Measurements from ENCODE around the gene GPR173.

DNA sequence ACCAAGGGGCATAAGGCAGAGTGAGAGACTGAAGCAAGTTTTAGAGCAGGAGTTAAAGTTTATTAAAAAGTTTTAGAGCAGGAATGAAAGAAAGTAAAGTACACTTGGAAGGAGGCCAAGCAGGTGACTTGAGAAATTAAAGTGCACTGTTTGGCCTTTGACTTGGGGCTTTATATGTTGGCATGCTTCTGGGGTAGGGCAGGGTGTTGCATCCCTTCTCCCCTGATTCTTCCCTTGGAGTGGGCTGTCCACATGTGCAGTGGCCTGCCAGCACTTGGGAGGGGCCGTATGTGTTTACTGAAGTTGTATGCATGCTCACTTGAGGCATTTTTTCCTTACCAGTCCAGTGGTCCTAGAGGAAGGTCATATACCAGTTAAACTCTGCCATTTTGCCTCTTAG, 35.3 kb upstream of the GPR173 start:
- TF ChIP-seq, protein P1, sequence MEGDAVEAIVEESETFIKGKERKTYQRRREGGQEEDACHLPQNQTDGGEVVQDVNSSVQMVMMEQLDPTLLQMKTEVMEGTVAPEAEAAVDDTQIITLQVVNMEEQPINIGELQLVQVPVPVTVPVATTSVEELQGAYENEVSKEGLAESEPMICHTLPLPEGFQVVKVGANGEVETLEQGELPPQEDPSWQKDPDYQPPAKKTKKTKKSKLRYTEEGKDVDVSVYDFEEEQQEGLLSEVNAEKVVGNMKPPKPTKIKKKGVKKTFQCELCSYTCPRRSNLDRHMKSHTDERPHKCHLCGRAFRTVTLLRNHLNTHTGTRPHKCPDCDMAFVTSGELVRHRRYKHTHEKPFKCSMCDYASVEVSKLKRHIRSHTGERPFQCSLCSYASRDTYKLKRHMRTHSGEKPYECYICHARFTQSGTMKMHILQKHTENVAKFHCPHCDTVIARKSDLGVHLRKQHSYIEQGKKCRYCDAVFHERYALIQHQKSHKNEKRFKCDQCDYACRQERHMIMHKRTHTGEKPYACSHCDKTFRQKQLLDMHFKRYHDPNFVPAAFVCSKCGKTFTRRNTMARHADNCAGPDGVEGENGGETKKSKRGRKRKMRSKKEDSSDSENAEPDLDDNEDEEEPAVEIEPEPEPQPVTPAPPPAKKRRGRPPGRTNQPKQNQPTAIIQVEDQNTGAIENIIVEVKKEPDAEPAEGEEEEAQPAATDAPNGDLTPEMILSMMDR (IDR thresholded peaks at IDR 0.05; ENCODE audit: low read depth, low read length) = no peak
- TF ChIP-seq EZH2phosphoT487 (IDR thresholded peaks at IDR 0.05; ENCODE audit: low read depth) = no peak
